NCI-H1105 (cell line): ENCODE measurements around the gene SLX4.
"Not testable (repeated sequence)": the region's sequence is repeated elsewhere in the genome, so short reads cannot be mapped to it uniquely, and the experiment has no call there.

Experiments
- DNase-seq: peaks from one replicate; lab custom pipeline; 2025; lab: John Stamatoyannopoulos, UW

The SLX4 gene, protein sequence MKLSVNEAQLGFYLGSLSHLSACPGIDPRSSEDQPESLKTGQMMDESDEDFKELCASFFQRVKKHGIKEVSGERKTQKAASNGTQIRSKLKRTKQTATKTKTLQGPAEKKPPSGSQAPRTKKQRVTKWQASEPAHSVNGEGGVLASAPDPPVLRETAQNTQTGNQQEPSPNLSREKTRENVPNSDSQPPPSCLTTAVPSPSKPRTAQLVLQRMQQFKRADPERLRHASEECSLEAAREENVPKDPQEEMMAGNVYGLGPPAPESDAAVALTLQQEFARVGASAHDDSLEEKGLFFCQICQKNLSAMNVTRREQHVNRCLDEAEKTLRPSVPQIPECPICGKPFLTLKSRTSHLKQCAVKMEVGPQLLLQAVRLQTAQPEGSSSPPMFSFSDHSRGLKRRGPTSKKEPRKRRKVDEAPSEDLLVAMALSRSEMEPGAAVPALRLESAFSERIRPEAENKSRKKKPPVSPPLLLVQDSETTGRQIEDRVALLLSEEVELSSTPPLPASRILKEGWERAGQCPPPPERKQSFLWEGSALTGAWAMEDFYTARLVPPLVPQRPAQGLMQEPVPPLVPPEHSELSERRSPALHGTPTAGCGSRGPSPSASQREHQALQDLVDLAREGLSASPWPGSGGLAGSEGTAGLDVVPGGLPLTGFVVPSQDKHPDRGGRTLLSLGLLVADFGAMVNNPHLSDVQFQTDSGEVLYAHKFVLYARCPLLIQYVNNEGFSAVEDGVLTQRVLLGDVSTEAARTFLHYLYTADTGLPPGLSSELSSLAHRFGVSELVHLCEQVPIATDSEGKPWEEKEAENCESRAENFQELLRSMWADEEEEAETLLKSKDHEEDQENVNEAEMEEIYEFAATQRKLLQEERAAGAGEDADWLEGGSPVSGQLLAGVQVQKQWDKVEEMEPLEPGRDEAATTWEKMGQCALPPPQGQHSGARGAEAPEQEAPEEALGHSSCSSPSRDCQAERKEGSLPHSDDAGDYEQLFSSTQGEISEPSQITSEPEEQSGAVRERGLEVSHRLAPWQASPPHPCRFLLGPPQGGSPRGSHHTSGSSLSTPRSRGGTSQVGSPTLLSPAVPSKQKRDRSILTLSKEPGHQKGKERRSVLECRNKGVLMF (N-terminal part only)

DNA sequence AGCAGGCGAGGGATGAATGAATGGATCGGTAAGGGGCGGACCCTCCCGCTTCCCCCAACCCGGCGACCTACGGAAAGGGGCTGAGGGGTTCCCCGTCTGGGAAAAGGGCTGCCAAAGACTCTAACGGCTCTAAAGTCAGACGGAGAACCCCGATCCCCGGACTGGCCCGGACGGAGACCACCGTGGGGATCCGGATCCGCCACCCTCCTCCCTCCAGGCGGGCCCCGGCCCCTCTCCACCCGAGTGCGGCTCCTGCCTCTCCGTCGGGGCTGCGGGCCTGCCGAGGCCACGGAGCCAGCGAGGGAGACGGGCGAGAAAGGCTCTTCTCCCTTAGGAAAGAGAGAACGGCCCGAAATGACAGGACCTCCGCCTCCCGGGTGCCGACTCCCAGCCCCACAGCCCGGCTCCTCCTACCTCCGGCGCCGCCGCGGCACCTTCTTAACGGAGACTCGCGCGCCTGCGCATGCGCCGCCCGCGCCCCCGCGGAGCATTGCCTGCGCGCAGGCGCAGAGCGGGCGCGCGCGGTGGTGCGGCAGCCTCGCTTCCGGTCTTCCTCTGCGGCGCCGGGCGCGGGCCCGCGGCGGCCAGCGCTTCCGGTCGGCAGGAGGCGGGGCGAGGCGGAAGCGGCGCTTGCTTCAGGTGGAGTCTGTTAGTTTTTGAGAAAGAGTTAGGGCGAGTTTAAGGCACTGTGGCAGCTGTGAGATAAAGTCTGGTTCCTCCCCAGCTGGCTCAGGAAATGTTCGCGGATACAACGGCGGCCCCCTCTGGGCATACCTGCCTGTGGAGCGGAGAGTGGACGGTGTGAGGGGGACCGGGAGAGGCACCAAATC lies at the start of gene SLX4:
TSS of gene SLX4 (minus strand) at position 461 of the 830 bp plus-strand sequence. CDS start 2,642 bp downstream, outside the sequence.
- peak; percentile 86 for DNase-seq

DNA sequence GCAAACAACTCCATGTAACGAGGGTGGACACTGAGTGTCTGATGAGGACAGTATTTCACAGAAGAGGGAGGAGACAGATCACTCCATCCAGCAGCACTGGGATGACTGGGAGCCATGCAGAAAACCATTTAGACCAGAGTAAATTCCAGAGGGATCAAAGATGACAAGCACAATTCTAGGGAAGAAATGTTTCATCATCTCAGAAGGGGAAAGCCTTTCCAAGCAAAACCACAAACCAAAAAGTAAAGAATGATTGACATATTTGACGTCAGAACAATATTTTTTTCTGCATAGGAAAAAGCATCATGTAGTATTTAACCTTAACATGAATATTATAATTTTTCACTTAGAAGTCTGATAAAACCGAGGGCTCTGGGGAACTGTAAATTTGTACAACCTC lies 47.8 kb upstream of the SLX4 start:
- no peak for DNase-seq

DNA sequence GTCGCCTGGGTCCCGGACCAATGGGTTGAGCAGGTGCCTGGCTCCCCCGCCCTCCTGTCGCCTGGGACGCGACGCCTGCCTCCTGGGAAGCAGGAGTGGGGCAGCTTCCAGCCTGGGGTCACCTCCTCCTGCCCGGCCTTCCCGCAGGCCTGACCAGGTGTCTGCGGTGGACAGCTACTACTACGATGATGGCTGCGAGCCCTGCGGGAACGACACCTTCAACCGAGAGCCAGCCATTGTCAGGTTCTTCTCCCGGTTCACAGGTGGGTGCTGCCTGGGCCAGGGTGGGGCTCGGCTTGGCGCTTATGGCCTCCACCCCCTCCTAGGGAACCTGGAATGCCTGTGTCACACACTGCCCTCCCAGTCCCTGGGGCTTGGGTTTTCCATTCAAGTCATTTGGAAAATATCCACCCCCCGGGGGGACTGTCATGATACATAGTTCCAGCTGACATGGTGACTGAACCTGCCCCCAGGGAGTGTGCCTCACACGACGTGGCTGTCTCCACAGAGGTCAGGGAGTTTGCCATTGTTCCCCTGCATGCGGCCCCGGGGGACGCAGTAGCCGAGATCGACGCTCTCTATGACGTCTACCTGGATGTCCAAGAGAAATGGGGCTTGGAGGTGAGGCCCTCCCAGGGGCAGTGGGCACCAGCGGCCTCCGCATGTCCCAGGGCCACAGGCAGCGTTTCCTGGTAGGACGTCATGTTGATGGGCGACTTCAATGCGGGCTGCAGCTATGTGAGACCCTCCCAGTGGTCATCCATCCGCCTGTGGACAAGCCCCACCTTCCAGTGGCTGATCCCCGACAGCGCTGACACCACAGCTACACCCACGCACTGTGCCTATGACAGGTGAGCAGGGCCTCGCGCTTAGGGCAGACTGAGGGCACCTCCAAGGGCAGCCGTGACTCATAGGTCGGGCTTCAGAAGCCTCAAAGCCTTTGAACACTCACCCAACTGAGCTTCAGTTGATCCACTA lies 45.4 kb upstream of the SLX4 start:
- no peak for DNase-seq

DNA sequence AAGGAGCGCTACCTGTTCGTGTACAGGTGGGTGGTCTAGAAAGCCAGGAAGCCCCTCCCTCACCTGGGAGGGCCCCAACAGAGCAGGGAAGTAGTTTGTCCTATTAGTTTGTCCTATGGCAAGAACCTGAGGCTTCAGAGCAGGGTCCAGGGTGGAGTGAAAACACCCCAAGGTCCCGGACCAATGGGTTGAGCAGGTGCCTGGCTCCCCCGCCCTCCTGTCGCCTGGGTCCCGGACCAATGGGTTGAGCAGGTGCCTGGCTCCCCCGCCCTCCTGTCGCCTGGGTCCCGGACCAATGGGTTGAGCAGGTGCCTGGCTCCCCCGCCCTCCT lies 44.7 kb upstream of the SLX4 start:
- DNase-seq: not testable (repeated sequence)

DNA sequence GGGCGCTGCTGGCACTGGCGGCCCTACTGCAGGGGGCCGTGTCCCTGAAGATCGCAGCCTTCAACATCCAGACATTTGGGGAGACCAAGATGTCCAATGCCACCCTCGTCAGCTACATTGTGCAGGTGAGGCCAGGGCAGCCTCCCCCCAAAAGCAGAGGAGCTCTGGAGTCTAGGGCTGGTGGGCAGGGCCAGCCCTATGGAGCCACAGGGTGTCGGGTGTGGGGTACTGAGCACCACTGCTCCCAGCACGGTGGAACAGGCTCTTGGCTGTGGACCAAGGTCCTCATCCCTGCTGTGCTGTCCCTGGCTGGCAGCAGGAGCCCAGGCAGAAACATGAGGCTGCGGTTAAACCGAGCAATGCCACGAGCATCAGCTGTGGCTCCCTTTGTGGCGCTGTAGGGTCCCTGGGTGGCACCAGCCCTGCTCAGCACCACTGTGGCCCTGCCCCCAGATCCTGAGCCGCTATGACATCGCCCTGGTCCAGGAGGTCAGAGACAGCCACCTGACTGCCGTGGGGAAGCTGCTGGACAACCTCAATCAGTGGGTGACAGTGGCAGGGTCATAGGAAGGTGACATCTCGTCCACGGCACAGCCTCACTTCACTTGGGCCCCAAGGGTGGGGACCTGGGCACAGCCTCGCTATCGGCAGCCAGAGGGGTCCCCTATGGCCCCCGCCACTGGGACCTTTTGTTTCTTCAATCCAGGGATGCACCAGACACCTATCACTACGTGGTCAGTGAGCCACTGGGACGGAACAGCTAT lies 44.2 kb upstream of the SLX4 start:
- DNase-seq: no peak

DNA sequence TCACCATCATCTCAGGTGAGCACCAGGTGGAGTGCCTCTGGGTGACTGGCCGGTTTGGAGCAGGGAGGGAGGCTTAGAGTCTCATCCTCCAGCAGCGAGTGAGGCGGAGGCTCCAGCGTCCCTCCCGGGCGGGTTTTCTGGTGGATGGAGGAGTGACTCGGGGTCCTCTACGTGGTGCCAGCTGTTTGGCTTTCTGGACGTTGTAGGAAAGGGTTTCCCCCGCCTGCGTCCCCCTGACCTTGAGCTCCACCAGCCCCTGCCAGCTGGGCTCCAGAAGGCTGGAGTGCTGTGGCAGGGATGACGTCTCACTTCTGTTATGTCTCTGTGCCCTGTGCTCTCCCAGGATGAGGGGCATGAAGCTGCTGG lies 43.6 kb upstream of the SLX4 start:
- DNase-seq: no peak

DNA sequence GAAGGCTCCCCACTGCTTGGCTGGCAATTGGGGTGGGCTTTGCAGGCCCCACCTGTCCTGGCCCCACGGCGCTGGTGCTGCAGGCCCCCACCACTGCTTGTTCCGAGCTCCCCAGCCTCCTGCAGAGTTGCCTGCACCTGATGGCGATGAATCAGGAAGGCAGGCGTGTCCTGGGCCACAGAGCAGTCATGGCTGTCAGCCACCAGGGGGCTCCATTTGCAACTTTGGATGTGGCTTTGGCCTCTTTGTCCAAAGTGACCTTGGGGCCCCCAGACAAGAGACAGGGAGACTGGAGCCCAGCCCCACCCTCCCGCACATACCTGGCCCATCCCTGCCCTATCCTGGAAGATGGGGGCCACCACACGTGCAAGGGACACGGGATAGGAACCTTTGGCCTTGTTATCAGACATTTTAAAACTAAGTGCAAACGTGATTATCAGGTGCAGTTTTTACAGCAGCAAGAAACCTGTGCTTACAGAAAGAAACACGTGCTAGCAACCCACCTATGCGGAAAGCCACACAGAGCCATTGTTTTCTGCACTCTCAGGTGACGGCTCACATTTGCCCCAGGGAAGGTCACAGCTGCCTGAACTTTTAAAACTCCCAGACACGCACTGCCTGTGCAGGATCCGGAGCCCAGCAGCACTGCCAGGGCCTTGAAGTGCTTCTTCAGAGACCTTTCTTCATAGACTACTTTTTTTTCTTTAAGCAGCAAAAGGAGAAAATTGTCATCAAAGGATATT lies 43.0 kb upstream of the SLX4 start, which contains the start of gene DNASE1:
TSS of gene DNASE1 (plus strand) at position 443 of the 743 bp plus-strand sequence. CDS start 683 bp downstream, outside the sequence.
- no peak for DNase-seq

DNA sequence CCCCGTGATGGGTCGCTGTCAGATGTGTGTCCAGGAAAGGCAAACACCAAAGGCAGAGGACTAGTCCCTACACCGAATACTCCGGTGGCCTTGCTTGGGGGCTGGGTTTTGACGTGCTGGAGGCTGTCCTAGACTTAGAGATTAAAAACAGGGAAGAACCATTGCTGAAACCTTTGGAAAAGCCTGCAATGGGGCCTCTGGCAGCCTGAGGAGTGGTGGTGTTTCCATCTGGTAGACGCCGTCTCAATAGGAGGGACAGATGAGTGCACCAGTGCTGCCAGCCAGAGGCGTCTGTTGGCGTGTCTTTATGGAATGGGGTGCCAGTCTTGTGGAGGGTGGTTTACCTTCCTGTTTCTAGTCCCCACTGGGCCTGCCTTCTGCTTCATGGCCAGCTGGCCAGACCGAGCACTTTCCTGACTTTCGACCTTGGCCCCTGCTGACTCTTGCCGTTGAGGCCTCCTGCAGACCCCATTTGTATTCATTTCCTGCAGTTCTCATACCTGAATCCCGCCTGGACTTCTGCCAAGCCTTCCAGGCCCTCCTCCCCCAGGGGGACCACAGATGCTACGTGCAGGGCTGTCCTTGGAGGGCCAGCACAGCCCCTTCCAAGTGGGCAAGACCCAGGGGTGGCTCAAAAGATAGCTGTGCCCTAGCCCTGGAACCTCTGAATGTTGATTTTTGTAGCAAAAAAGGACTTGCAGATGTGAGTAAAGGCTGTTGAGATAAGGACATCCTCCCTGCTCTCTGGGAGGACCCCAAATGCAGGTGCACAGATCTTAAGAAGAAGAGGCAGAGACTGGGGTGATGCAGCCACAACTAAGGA lies 41.2 kb upstream of the SLX4 start:
- no peak for DNase-seq

DNA sequence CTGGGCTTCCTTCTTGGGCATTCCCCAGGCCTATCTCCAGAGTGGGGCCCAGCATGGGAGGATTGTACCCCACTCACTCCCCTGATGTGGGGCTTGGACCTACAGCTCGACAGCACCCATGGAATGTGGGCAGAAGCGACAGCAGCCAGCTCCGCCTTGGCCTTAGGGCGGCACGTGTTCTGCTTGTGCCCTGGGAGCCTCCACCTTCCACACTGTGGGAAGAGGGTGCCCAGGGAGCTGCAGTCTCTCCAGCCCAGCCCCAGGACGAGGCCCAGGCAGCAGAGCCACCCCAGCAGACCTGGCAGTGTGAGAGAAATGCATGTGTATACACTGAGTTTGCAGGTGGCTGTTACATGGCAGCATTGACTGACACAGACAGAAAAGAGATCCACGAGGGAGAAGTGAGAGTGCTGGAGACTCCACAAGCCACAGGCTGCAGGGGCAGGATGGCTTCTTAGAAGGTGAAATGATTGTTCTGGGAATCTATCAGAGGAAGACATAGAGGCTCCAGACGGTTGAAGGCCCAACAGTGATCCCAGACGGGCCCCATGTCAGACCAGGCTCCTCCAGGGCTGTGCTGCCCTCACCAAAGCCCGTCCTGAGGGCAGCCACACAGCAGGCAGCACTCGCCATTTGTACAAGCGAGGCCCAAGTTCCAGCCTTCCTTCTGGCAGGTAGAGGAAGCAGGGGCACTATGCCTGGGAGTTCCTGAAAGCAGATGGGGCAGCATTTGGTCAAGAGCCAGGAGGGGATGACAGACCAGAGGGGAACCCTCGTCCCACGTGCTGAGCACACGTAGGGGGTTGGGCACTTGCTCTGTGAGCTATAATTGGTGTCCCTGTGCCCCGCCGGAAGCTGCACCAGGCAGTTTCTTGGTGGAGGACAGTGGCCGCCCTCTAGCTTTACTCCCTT lies 40.3 kb upstream of the SLX4 start:
- no peak for DNase-seq

DNA sequence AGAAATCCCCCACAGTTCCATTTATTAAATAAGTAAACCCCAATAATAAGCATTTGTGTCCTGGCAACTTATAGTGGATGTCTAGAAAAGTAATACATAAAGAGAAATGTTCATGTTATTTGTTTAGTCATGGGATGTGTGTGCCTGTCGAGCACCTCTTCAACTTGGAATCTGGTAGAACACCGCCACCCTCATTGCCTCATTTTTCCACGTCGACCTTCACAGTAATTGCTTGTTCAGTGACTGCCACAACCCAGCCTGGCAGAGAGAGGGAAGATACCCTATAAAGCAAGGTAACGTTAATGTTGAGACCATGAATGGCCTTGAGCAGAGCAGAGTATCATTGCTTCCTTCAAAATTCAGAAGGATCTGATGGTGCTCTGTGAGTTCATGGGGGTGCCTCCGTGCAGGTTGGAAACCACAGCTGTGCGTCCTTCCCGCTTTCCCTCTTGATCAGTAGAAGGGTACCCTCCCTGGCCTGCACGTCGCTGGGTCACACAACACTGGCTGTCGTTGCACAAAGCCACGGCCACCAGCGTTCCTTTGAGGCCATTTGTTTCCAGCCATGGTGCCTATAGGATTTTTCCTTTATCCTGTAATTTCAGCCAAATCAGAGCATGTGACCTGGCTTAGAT lies 39.3 kb upstream of the SLX4 start:
- DNase-seq: no peak

DNA sequence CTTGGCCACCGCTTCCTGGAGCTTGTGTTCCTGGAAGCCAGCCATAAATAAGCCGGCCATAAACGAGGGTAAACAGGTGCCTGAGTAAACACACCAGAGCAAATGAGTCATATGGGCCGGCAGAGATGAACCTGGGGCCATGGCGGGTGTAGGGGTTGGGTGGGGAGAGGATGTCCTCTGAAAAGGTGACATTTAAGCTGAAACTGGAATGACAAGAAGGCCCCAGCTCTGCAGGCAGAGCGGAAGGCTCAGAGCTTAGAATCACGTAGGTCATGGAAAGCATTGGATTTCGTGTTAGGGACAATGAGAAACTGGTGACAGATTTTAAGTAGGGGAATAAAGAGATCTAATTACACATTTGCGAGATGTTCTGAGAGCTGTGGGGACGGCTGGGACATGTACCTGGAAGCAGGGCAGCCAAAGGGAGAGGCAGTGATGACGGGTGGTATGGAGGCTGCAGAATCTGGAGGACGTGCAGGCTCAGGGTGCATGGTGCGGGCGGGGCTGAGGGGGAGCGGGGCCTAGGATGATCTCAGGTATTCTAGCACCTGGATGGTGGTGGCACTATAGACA lies 35.0 kb upstream of the SLX4 start:
- DNase-seq: peak; percentile 29

DNA sequence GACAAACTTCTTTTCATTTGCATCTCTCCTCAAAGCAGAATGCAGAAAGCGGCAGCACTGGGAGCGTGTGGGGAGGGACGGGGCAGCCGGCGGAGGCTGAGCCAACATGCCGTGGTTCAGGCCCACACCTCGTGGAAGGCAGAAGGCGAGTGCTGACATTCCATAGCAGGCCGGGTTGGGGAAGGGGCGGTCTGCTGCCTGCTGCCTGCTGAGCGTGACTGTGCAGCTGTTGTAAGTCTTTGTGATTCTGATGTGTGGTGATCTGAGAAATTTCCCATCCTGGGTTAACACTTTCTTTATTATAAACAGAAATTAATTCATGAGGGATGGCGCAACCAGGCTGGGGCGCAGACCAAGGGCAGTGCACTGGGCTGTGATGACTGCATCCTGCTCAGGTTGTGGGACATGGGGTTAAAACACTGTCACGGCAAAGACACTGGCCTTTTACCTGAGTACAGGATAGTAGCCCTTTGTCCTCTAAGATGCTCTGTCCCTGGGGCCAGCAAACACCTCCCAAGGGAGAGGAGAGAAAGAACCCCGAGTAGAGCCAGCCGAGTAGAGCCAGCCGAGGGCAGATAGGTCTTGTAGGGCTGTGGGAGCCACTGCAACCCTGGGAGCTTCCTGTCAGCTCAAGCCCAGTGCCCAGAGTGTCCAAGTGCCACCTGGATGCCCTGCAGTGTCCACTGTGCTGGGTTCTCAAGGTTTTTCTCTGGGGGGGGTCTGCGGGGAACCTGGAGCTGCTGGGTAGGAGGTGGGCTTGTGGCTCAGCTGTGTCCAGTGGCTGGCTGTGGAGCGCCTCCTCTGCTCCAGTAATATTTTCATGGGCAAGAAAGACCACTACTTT lies 34.3 kb upstream of the SLX4 start:
- no peak for DNase-seq

DNA sequence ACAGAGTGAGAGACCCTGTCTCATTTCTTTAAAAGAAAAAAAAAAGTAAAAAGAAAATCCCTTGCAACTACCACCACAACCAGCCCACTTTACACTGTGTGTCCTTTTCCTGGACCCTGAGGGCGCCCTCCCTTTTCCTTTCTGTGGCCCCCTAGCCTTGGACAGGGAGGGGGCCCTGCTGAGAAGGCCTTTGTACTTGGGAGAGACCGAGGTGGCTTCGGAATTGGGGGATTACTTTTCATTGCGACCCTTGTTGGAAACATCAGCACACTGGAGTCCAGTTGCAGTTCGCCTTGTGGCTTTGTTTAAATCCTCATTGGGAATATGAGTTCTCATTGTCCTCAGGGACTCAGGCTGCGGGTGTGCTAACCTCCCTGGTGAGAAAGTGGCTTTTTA lies 33.7 kb upstream of the SLX4 start:
- no peak for DNase-seq

DNA sequence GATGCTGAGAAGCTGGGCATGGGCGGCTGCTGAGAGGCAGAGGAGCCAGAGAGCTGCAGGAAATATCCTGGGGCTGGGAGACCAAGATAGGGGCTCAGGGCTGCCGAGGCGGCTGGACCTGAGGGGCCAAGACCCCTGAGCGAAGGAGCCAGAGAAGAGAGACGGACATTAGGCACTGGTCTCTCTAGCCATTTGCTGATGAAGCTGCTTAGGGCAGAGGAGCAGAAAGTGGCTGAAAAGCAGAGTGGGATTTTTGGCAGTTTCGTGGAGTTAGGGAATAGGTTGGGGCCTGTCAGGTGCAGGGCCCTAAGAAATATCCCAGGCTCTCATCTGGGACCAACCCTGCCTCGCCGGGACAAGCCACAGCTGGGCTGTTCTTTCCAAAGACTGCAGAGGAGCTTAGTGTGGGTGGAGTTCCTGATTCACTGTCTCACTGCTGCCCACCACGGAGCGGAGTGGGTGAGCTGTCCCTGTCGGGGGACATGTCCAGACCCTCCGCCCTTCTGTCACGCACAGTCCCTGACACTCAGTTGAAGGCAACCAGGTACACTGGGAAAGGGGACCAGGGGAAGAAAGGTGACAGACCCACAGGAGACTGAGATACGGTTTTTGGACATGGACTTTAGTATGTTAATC lies 31.8 kb upstream of the SLX4 start:
- no peak for DNase-seq
